Stimulated activated CD4-positive, alpha-beta T cell treated with anti-CD3 and anti-CD28 coated beads, TNF-alpha, amount 100 ng/mL, for 1 hour (primary cell): Measurements from ENCODE around the gene SETDB2.

Experiments
- DNase-seq, 3 donors: peaks; one replicate each; pipeline ENCODE4 v3.0.0-alpha.2; 2020; ENCODE audit warnings: low read depth in 3 of 3, low spot score in 1 of 3

Gene SETDB2

GRCh38 chr13:49466292-49466838, 22.3 kb downstream of the SETDB2 start:
- DNase-seq = no peak

- DNase-seq = no peak
Measured at GRCh38 chr13:49472186-49472585, 28.1 kb downstream of the SETDB2 start.

- DNase-seq = no peak
Measured at GRCh38 chr13:49476529-49476928, 32.5 kb downstream of the SETDB2 start.

GRCh38 chr13:49481788-49482187, 37.7 kb downstream of the SETDB2 start:
- DNase-seq = no peak

GRCh38 chr13:49488563-49488962, 44.5 kb downstream of the SETDB2 start:
- no peak for DNase-seq

GRCh38 chr13:49494645-49495044, 50.6 kb downstream of the SETDB2 start:
- DNase-seq = no peak

- DNase-seq = peak; percentile 65 to 77 (median 72)
Measured at GRCh38 chr13:49495783-49496762, 52.0 kb downstream of the SETDB2 start, which contains the start of gene PHF11. Gene PHF11 (plus strand): TSS chr13:49495953. CDS start chr13:49496002, 49 bp downstream.

- peak in 1 of 3 donors; percentile 21 for DNase-seq
Measured at GRCh38 chr13:49496837-49497236, 52.8 kb downstream of the SETDB2 start.

- no peak for DNase-seq
Measured at GRCh38 chr13:49497272-49497671, 53.2 kb downstream of the SETDB2 start.

- no peak for DNase-seq
Measured at GRCh38 chr13:49498206-49498605, 54.1 kb downstream of the SETDB2 start.

GRCh38 chr13:49499889-49500660, 56.0 kb downstream of the SETDB2 start:
- no peak for DNase-seq

GRCh38 chr13:49502954-49503353, 58.9 kb downstream of the SETDB2 start:
- no peak for DNase-seq

- DNase-seq = no peak
Measured at GRCh38 chr13:49503951-49504350, 59.9 kb downstream of the SETDB2 start.

GRCh38 chr13:49512578-49512977, 68.5 kb downstream of the SETDB2 start:
- DNase-seq = no peak

- DNase-seq = no peak
Measured at GRCh38 chr13:49516467-49516866, 72.4 kb downstream of the SETDB2 start.

- DNase-seq = no peak
Measured at GRCh38 chr13:49517461-49517860, 73.4 kb downstream of the SETDB2 start.

GRCh38 chr13:49521224-49521623, 77.2 kb downstream of the SETDB2 start:
- no peak for DNase-seq

- DNase-seq = no peak
Measured at GRCh38 chr13:49524740-49525501, 80.8 kb downstream of the SETDB2 start.

- DNase-seq = no peak
Measured at GRCh38 chr13:49527123-49527522, 83.0 kb downstream of the SETDB2 start.

- no peak for DNase-seq
Measured at GRCh38 chr13:49528161-49528560, 84.1 kb downstream of the SETDB2 start.

GRCh38 chr13:49530457-49530856, 86.4 kb downstream of the SETDB2 start:
- no peak for DNase-seq
